Activated naive CD8-positive, alpha-beta T cell treated with anti-CD3 and anti-CD28 coated beads for 36 hours (primary cell): ENCODE measurements around the gene SMIM10. TPM values are rescaled to one million over a fixed set of nuclear protein-coding genes. Genes with fewer than 3 reads are reported as not detected.
"Not testable (repeated sequence)": the region's sequence is repeated elsewhere in the genome, so short reads cannot be mapped to it uniquely, and the experiment has no call there.

Source experiments
- DNase-seq: peaks from one replicate; pipeline ENCODE4 v3.0.0; 2021
- H3K27ac Mint-ChIP-seq: one replicate; pipeline ENCODE4 v1.8.0; 2022; ENCODE audit warnings: mild to moderate bottlenecking, moderate library complexity, mixed read lengths
- H3K27me3 Mint-ChIP-seq: one replicate; pipeline ENCODE4 v1.8.0; 2022; ENCODE audit warnings: mild to moderate bottlenecking, mixed read lengths
- H3K36me3 Mint-ChIP-seq: one replicate; pipeline ENCODE4 v1.8.0; 2021; ENCODE audit warnings: mild to moderate bottlenecking, mixed read lengths
- H3K4me1 Mint-ChIP-seq: one replicate; pipeline ENCODE4 v1.8.0; 2021; ENCODE audit warnings: mixed read lengths
- H3K4me3 Mint-ChIP-seq: one replicate; pipeline ENCODE4 v1.8.0; 2022; ENCODE audit warnings: mild to moderate bottlenecking, moderate library complexity, mixed read lengths
- H3K9me3 Mint-ChIP-seq: one replicate; pipeline ENCODE4 v1.8.0; 2022; ENCODE audit warnings: mixed read lengths
- total RNA-seq, 2 experiments: library from RNA; stranded (reverse); gene quantifications; one replicate each; pipeline ENCODE4 v1.2.3, GENCODE V29; 2021

SMIM10 gene
- total RNA-seq, 2 experiments from 2014 or later, result 2.8 to 3.2 TPM

DNA sequence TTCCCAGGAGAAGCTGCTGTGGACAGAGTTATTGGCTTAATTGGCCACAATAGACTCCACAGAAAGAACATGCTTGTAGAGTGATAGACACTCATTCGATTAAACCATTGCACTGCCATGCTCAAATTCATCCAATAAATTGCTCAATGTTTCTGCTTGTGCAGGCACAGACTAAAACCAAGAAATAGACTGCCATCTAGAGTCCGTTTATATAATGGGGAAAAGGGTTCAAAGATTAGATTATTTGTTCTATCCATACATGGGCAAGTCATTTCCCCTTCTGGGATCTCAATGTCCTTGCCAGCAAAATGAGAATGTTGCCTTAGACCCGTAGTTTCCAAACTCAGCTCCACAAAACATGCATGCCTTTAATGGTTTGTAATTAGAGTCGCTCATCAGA lies 8.7 kb downstream of the SMIM10 start:
- H3K36me3 Mint-ChIP-seq, result no peaks in the 10 kb centered on the region
- H3K9me3 Mint-ChIP-seq, result no peaks in the 10 kb centered on the region

DNA sequence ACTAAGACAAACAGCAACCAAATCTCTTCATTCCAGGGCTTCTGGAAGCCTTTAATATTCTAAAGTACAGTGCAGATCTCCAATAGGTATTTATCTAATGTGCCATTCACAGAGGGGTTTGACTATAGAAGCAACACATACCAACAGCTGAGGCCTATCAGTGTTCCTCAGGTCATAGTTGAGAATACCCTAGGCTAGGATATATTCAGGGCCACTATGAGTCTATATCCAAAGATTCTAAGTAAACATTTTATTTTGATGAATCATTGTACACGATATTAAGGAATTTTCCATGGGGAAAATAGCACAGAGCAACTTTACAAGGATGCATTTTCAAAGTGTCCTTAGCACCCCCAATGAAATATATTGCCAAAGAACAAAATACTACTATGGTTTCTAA lies 9.7 kb downstream of the SMIM10 start:
- Mint-ChIP-seq H3K36me3 (no peaks in the 10 kb centered on the region), H3K9me3 (no peaks in the 10 kb centered on the region)

More for the DNA sequence above, 8.7 kb downstream of the SMIM10 start:
- no peak overlapping the region for H3K27ac Mint-ChIP-seq
- H3K27me3 Mint-ChIP-seq, result peaks cover 4% of the 10 kb centered on the region
- no peak overlapping the region for H3K4me3 Mint-ChIP-seq
- peaks cover 9% of the 10 kb centered on the region for H3K4me1 Mint-ChIP-seq
- no peak for DNase-seq

GRCh38 chrX:135003876-135004623 lies 13.3 kb downstream of the SMIM10 start:
- H3K27ac Mint-ChIP-seq, result peak overlapping the region; percentile 20
- DNase-seq, result peak; percentile 88

More for the DNA sequence above, 9.7 kb downstream of the SMIM10 start:
- peaks cover 4% of the 10 kb centered on the region for H3K27me3 Mint-ChIP-seq
- no peak overlapping the region for H3K4me3 Mint-ChIP-seq
- no peak for DNase-seq
- H3K27ac Mint-ChIP-seq, result no peak overlapping the region
- H3K4me1 Mint-ChIP-seq, result peaks cover 12% of the 10 kb centered on the region

GRCh38 chrX:135006187-135006586 lies 15.4 kb downstream of the SMIM10 start:
- no peak for DNase-seq
- peaks cover 12% of the 10 kb centered on the region for H3K4me1 Mint-ChIP-seq
- H3K27me3 Mint-ChIP-seq, result no peaks in the 10 kb centered on the region
- no peak overlapping the region for H3K27ac Mint-ChIP-seq
- H3K4me3 Mint-ChIP-seq, result no peak overlapping the region
- no peaks in the 10 kb centered on the region for H3K9me3 Mint-ChIP-seq
- H3K36me3 Mint-ChIP-seq, result no peaks in the 10 kb centered on the region

More at GRCh38 chrX:135003876-135004623, 13.3 kb downstream of the SMIM10 start:
- Mint-ChIP-seq H3K27me3 (no peaks in the 10 kb centered on the region), H3K4me1 (peaks cover 12% of the 10 kb centered on the region), H3K36me3 (no peaks in the 10 kb centered on the region), H3K4me3 (peak overlapping the region; percentile 82), H3K9me3 (no peaks in the 10 kb centered on the region)

DNA sequence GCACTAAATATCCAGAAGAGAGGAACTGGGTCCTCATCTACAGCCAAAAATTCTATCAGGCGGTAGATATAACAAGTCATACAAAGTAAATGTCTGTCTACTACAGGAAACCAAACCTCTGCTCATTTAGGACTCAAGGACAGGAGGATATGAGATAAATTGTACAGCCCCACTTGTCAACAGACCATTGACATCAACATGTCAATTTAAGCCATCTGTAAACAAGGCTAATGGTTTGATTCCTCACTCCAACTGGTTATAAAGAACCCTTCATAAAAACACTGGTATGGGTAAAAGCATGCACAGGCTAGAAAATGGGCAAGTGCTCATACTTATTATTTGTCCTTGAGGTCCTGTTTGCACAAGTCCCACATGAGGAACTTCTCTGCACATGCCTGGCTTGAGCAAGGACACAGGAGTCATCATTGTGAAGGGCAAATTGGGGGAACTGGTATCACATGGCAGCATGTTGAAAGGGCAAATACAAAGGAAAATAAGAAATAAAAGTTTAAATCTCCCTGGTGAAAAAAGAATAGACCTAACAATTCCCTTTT lies 18.3 kb downstream of the SMIM10 start:
- Mint-ChIP-seq H3K4me1 (peaks cover 6% of the 10 kb centered on the region), H3K27me3 (no peaks in the 10 kb centered on the region), H3K4me3 (no peak overlapping the region), H3K9me3 (no peaks in the 10 kb centered on the region), H3K27ac (no peak overlapping the region), H3K36me3 (no peaks in the 10 kb centered on the region)
- no peak for DNase-seq

GRCh38 chrX:135009838-135010237 lies 19.0 kb downstream of the SMIM10 start:
- Mint-ChIP-seq H3K4me1 (no peaks in the 10 kb centered on the region), H3K27ac (no peak overlapping the region), H3K36me3 (no peaks in the 10 kb centered on the region), H3K4me3 (no peak overlapping the region), H3K27me3 (no peaks in the 10 kb centered on the region), H3K9me3 (no peaks in the 10 kb centered on the region)
- no peak for DNase-seq

GRCh38 chrX:135010921-135011320 lies 20.1 kb downstream of the SMIM10 start:
- Mint-ChIP-seq H3K4me1 (no peaks in the 10 kb centered on the region), H3K36me3 (no peaks in the 10 kb centered on the region), H3K27ac (no peak overlapping the region), H3K9me3 (no peaks in the 10 kb centered on the region), H3K4me3 (no peak overlapping the region), H3K27me3 (no peaks in the 10 kb centered on the region)
- no peak for DNase-seq

- H3K9me3 Mint-ChIP-seq, result no peaks in the 10 kb centered on the region
Observed at GRCh38 chrX:135015523-135016245, 24.9 kb downstream of the SMIM10 start.

DNA sequence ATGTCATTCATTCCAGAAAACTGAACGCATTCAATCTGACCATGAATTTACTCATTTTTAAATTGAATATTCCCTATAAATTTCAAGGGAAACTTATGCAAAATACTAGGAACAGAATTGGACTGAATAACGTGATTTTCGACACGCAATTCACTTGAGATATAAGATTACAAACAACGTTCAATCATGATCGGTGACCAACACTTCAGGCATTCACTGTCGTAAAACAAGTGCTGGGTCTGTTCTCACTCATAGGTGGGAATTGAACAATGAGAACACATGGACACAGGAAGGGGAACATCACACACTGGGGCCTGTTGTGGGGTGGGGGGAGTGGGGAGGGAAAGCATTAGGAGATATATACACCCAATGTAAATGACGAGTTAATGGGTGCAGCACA lies 29.1 kb downstream of the SMIM10 start:
- H3K4me3 Mint-ChIP-seq, H3K36me3 Mint-ChIP-seq, H3K9me3 Mint-ChIP-seq, H3K27ac Mint-ChIP-seq, DNase-seq: not testable (repeated sequence)
- Mint-ChIP-seq H3K4me1 (peaks cover 13% of the 10 kb centered on the region), H3K27me3 (peaks cover 19% of the 10 kb centered on the region)

More at GRCh38 chrX:135015523-135016245, 24.9 kb downstream of the SMIM10 start:
- Mint-ChIP-seq H3K4me1 (no peaks in the 10 kb centered on the region), H3K27me3 (no peaks in the 10 kb centered on the region), H3K4me3 (no peak overlapping the region), H3K27ac (no peak overlapping the region), H3K36me3 (no peaks in the 10 kb centered on the region)
- DNase-seq, result no peak

- not testable (repeated sequence) for H3K9me3 Mint-ChIP-seq, DNase-seq, H3K4me3 Mint-ChIP-seq, H3K36me3 Mint-ChIP-seq, H3K27ac Mint-ChIP-seq
- Mint-ChIP-seq H3K4me1 (peaks cover 13% of the 10 kb centered on the region), H3K27me3 (peaks cover 40% of the 10 kb centered on the region)
Observed at GRCh38 chrX:135023791-135024190, 33.0 kb downstream of the SMIM10 start.

- no peak for DNase-seq
- Mint-ChIP-seq H3K27me3 (peaks cover 40% of the 10 kb centered on the region), H3K36me3 (peaks cover 4% of the 10 kb centered on the region), H3K9me3 (no peaks in the 10 kb centered on the region), H3K27ac (no peak overlapping the region), H3K4me1 (peaks cover 13% of the 10 kb centered on the region), H3K4me3 (no peak overlapping the region)
Observed at GRCh38 chrX:135024526-135024925, 33.7 kb downstream of the SMIM10 start.

GRCh38 chrX:135030207-135030963 lies 39.6 kb downstream of the SMIM10 start:
- H3K27ac Mint-ChIP-seq, H3K4me3 Mint-ChIP-seq, DNase-seq, H3K4me1 Mint-ChIP-seq, H3K9me3 Mint-ChIP-seq: not testable (repeated sequence)
- Mint-ChIP-seq H3K27me3 (peaks cover 20% of the 10 kb centered on the region), H3K36me3 (peaks cover 12% of the 10 kb centered on the region)

GRCh38 chrX:135041149-135042123 lies 50.6 kb downstream of the SMIM10 start:
- H3K9me3 Mint-ChIP-seq, H3K4me1 Mint-ChIP-seq, DNase-seq, H3K27ac Mint-ChIP-seq, H3K36me3 Mint-ChIP-seq, H3K4me3 Mint-ChIP-seq, H3K27me3 Mint-ChIP-seq: not testable (repeated sequence)
